M059J (cell line): ENCODE data around the gene TMEM151B. TPM values are rescaled to one million over a fixed set of nuclear protein-coding genes. Genes with fewer than 3 reads are reported as not detected.

Experiments used
- DNase-seq: peaks from one replicate; pipeline ENCODE4 v3.0.0-alpha.2; 2012; ENCODE audit warnings: low read depth
- total RNA-seq: library from RNA; depleted of rRNA; stranded (reverse); fragments of >200 nt; shearing (Covaris generic); gene quantifications from 2 replicates; pipeline ENCODE4 v1.2.3, GENCODE V29; 2014

Gene TMEM151B
- total RNA-seq, 1 experiment from 2014 or later = not detected

DNA sequence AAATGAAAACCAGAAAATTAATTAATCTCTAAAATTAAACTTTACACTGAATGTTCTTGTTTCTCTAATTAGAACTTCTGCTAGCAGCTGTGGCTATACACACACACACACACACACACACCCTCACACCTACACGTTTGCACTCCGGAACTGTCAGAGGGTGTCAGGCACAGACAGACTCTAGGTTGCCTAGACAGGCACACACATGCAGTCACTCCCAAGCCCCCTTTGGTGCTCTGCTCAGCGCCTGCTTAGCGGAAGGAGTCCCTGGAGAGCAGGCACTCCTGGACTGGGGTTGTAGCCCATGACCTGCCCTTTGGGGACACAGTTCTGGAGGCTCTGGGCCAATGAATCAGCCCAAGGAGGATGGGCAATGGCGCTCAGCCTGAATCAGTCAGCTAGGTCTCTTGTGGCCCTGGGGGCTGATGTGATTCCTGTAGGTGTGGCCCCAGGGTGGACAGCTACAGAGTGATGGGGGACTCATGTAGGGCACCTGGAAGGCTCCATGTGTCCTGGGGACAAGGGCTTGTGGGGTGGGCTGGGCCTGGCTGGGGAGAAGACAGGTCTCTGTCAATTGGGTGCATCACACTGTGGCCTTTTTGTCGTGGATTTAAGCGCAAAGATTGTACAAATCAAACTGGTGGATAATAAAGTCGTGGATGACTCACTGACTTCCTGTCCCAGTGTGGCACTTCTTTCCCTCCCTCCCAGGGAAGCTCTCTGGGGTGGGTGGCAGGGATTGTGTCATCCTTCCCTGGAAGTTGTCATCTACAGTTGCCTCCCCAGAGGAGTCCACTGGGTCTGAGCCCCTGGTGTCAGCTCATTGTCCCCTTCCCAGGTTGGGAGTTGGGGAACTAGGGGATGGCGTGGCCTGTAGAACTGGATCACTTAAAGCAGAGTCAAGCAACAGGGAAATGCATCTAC lies 8.8 kb downstream of the TMEM151B start:
- DNase-seq = peak; percentile 73

DNA sequence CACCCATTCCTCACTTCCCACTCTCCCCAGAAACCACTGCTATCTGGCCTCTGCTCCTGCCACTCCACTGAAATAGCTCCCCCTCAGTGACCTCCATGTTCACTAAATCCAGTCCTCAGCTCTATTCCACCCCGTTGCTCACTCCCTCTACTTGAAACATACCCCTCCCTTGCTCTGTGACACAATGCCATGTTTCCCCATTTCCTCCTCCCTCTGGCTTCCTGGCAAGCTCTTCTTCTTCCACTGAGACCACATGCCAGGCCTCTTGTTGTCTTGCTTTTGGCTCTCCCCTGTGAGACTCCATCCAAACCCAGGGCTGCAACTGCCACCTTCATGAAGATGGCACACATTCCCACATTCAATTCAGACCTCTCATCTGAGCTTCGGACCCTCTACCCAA lies 13.9 kb downstream of the TMEM151B start:
- DNase-seq = no peak

DNA sequence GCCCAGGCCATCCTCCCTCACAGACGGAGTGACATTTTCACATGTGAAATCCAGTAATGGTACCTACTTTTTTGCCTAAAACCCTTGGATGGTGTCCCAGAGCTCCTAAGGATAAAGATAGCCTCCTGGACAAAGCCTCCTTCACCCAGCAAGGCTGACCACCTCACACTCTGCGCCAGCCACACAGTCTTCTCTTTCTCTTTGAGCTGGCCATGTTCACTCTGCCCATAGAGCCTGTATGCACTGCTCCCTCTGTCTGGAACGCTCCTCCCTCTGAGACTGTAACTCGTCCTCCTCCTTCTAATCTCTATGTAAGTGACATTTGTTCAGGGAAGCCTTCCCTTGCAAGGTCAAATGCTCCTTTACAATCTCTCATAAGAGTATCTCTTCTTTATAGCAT lies 14.6 kb downstream of the TMEM151B start:
- DNase-seq = no peak

DNA sequence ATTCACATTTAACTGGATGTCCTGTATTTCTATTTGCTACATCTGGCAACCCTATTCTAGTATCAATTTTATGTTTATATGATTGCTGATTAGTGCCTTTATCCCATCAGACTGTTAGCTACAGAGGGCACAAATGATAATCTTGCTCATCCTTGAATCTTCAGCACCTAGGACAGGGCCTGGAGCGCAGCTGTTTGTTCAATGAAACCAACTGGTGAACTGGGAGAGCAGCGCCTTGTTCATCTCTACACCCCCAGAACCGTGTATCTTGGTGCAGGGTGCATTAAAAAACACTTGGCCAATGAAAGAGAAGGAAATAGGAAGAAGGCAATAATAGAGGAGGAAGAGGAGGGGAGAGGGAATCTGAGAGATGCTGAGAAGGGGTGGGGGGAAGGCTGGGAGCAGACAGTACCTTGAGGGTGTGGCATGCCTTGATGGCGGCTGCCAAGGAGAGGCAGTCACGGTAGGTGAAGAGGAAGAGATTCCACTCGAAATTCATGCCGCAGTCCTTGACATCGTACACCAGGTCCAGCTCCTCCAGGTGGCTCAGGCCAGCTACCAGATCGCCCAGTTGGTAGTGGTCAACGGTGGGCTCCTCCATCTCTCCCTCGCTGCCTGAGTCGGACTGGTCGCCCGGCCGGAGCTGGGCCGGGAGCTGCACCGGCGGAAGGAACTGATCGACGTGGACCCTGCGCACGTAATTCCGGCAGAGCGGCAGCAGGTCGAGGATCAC lies 15.5 kb downstream of the TMEM151B start:
- DNase-seq = peak; percentile 43

DNA sequence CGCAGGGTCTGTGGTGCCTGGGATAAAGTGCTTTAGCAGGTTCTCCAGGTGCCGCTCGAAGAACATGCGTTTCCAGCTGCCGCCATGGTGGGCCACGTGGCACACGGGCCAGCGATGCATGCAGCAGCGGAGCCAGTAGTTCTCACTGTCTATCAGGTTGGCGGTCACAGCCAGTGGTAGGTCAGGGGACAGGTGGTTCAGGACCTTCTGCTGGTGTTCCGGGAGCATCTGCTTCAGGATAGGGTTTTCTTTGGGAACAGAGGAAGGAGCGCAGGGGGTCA lies 16.0 kb downstream of the TMEM151B start:
- no peak for DNase-seq

DNA sequence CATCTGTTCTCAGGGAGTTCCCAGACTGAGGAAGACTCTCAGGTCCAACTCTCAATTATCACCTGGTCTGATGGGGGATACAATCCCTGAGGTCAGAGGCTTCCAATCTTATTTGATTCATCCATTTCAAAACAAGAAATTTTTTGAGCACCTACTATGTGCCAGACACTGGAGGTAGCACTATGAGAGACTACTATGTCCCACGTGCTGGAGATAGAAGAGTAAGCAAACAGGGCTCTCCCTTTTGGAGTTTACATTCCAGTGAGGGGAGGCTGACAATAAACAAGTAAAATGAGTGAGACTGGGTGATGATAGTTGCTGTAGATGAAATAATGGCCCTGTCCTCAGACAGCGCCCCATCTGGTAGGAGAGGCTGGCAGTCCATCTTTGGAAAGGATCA lies 16.5 kb downstream of the TMEM151B start:
- no peak for DNase-seq

DNA sequence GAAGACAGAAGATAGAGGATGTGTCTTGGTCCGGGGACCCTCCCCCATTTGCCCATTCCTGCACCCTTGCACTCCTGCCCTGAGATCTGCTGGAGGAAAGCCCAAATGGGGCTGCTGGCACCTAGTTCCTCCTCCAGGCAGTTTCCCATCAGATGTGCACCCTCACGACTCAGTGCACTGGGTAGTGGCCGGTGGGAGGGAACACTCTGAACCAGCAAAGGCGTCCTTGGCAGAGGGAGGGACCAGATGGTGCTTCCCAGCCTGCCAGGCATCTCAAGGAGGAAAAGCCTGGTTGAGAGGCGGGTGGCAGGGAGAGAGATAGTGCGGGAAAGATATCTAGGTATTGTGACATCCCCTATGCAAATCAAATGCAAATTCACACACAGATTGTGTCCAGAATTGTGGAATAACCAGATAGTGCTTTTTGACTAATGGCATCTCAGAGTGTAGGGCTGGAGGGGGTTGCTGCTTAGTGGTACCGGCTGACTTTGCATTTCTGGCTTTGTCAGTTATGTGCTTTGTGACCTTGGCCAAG lies 19.5 kb downstream of the TMEM151B start:
- no peak for DNase-seq

DNA sequence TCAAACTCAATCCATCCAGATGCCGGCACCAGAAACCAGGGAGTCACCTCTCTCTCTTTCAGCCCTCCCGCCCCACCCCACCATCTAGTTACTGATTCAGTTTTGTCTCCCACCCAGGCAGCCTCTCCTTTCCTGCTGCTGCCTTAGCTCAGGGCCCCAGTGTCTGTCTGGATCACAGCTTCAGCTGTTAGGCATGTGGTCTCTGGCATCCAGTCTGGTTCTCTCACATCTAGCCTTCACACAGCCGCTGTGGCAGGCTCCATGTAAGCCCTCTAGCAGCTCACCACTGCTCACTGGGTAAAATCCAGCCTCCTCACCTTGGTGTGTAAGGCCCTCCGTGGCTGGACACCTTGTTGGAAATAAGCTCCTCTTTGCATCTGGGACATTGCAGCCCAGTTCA lies 21.6 kb downstream of the TMEM151B start:
- DNase-seq = no peak

DNA sequence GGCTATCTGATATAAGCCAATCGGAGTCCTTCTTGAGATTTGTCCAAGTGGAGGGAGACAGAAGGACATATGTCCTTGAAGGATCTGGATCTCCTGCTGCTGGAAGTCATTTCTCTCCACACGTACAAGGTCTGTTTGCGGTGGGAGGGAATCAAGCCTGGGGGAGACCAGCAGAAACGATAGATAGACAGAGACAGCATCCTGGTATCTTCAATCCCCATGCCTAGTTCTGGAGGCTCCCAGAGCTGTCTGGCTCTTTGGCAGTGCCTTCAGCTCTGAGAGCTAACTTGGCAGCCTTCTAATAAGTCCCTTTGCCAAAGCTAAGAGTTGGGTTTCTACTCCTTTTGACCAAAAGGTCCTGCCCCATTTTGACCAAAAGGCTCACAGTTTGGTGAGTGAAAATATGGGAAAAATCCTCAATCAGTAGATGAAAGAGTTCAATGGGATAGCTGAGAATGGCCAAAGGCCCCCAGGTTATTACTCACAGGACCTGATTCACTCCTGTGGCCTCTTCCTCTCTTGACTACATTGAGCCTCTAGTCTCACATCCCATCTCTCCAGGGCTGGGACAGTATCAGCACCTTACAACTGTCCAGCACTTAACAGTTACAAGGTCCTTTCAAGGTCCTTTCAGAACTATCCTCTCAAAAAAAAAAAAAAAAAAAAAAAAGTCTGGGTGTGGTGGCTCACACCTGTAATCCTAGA lies 22.6 kb downstream of the TMEM151B start:
- DNase-seq = no peak

DNA sequence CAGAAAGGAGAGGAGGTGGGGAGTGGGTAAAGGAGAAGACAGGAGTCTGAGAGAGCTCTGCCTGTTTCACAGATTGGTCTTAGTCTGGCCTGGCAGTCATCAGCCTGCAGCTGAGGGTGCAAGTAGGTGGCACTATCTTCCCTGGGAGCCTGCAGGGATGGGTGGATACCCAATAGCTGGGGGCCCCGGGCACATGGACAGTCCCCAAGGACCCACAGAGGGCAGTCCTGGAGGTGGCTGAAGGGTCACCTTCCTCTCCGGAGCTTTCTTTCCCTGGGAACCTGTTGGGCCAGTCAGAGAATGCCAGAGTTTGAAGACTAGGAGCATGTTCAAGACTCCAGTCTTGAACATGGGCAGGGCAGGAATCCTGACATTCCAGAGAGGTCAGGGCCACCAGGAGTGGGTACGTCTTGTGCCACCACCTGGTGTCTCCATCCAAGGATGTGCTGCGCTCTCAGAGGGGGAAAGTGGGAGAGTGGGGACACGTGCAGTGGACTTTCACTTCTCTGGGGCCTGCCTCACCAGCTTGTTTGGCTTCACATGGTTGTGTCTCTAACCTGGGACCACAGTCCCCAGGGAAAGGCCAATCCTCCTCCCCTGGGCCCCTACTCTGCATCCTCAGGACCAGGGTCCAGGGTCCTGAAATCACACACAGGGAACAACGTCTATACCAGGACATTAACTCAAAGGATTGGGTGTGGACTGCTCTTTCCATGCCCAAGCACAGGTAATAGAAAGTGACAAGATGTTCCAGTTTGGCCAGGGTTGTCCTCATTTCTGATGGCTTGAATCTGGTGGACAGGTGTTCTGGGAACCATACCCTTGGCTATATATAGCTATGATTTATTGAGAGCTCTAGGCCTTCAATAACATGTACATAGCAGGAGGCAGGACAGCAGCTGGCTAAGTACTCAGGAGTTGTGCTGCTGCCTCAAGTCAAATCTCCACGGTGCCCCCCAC lies 24.9 kb downstream of the TMEM151B start:
- DNase-seq = no peak

DNA sequence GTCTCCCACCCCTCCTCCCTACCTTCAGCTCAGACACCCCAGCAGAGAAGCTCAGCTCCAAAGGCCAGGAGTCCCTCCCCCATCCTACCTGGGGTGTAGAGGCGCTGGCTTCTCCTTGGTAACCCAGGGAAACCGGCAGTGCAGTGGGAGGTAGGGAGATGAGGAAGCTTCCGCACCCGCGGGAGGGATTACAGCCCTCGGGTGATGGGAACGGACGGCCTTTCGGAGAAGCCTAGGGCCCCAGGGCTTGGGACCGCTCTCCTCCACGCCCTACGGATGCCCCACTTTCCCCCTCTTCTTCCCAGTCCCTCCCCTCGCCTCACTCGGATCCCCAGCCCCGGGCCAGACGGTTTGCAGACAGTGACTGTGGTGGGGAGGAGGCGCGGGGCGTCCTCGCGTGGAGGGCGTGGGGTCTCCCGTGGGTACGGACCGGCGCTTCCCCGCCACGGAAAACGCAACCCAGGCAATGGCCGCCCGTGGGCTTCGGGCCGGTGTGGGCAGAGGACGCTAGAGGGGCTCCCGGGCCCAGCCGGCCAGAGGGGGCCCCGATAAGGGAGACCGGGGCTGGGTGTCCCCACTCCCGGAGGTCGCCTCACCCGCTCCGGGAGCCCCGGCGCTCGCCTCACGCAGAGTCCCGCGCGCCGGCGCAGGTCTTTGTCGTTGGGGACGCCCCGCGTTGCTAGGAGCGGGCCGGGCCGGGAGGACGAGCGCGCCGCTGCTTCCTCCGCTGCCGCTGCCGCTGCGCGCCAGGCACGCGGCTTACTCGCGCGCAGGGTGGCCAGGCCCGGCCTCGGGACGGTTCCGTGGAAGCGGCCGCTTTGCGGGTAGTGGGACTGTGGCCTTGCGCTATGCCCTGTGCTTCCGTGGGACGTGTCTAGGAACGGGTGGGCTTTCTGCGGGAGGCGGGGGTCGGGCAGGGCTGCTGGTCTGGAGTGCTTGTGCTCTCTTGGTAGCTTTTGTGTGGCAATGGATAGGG lies 27.1 kb downstream of the TMEM151B start:
- peak; percentile 48 for DNase-seq

DNA sequence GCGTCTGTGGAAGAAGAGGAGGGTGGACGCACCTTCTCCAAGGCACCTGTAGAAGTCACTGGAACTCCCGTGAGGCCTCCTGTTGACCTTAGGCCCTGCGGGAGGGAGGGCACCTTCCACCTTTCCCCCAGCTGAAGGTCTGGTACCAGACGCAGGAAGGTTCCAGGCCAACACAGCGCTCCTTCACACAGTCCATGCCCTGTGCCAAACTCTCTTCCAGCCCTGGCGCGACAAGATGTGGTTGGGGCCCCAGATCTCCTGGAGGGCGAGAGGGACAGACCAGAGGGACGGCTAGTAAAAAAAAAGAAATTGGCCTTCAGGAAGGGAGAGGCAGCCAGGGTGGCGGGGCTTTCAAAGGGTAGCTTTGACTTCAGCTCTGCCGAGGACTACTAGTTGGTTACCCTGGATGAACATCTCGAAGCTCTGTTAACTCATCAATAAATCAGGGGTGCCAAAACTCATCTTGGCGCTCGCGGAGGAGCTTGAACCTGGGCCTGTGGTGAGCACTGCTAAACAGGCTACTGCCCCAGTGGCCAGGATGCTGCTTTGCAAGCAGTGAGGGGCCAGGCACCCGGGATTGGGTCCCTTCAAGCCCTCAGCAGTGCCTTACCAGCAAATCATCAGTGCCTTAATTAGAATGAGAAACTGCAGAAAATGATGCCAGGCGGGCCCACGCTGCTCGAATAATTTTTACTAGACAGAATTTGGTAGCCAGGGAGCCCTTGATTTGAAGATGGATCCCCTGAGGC lies 28.0 kb downstream of the TMEM151B start:
- peak; percentile 13 for DNase-seq

DNA sequence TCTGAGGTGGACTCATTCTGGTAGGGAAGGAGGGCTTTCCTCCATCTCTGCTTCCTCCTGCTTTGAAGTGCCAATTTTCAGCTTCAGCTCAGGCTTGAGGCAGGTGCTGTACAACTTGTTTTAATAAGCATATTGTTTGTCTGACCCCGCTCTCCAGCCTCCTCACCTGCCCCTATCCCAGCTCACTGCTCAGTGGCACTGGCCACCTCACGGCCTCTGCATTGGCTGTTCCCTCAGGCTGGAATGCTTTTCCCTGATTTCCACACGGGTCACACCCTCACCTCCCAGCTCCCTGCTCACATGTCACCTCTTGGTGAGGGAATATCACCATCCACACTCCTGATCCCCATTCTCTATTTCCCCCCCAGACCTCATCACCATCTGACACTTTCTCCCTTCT lies 28.6 kb downstream of the TMEM151B start:
- no peak for DNase-seq

DNA sequence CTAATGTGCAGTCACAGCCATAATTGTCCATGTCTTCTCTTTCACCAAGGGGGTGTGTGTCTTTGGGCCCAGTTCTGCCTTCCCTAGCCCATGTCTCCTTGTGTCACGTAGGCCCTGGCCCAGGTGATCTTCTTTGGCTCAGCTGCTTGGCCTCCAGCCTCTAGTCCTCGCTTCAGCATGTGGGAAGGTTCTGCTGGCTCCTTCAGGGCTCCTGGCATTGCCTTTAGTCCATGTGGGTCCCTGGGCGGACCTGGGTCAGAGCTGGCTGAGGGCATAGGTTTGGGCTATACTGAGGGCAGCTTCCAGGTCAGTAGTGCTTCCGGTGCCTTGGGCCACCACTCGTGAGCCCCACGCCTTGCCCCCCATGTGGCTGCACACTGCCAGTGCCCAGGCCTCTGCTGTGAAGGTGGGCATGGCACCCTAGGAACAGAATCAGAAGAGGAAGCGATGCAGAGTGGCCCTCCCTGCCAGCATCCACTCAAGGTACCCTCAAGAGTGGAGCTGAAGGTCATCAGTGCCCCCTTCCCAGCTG lies 30.1 kb downstream of the TMEM151B start:
- no peak for DNase-seq

DNA sequence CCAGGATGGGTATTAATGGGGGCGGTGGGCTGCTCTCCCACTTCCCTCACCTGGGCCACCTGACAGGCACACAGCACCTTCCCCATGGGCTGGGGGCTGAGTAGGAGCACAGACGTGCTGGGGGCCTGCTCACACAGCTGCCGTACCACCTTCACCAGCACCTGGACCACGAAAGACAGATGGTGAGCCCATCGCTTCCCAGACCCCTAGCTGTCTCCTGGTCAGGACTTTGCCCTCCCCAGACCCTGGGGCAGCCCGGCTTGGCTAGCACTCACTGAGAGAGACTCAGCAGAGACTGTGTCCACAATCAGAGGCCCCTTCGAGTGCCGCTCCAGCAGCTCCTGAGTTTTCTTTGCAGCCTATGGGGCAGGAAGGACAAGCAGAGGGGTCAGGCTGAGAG lies 30.9 kb downstream of the TMEM151B start:
- no peak for DNase-seq

DNA sequence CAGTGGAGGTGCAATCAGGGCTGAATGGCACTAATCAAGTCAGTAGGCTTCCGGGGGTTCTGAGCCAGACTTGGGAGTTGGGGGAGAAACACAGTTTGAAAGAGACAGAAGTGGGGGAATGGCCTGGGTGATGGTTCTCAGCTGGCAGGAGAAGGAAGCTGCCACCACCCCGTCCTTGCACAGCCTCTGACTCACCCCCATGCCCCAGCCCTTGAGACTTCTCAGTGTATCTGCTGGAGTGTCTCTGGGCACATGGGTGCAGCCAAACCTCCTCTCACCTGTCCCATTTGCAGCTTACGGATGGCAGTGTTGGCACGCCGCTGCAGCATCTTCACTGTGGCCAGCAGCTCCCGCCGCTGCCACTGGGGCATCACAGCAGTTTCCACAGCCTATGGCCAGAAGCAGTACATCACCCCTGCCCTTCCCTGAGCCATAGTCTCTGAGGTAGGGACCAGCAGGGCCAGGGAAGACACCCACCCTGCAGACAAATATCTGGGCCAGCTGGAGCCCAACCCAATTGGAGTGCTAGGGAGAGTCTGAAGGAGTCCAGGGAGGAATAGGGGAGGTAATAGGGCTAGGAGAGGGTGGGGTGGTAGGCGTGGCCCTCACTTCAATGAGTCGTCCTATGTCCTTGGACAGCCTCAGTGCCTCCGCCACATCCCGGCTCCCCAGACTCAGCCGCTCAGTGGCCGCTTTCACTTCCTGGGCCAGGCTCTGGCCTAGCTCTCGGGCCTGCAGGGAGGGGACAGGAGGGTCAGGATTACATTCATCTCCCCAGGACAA lies 31.7 kb downstream of the TMEM151B start:
- peak; percentile 25 for DNase-seq

DNA sequence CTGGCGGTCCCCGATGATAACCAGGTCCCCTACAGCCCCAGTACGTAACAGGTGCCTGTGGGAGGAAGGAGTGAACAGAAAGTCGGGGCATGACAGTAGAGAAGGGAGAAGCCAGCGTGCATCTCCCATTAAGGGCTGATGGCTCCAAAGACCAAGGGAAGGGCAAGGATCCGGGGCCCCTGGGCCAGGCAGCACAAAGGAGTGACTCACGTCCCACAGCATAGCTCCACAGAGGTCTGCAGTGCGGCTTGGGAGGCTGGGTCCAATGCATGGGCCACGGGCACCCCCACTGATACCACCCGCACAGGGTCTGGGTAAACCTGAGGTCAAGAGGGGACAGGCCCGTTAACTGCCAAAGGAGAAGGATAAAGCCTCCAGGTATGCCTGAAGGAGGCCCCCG lies 32.6 kb downstream of the TMEM151B start:
- DNase-seq = no peak

DNA sequence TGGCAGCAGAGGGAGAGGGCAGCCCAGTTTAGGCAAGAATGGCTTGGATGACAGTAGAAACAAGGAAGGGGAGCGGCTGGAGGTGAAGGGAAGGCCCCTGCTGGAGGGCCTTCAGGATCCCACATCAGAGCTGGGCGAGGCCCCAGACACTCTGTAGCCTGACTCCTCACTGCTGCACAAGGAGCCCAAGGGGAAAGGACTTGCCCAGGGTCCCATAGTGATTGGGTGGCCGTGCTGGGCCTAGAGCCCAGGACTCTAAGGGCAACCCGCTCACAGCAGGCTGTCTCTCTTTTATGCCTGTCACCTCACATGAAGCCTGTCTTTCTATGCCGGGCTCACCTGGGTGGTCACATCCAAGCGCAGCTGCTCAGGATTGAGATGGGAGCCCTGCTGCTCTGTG lies 33.6 kb downstream of the TMEM151B start:
- no peak for DNase-seq
